MCF 10A (cell line): Measurements from ENCODE around the gene RPL23. TPM values are rescaled to one million over a fixed set of nuclear protein-coding genes. Genes with fewer than 3 reads are reported as not detected.
A peak's percentile ranks its signal among the peaks of the same experiment; 100 is the strongest.

Source experiments
- BruUV-seq: library from RNA; stranded (reverse); fragments of 400-500 nt; replicated peaks from 2 replicates; lab custom pipeline; 2021; lab: Mats Ljungman, UMichigan
- CTCF ChIA-PET: fragments of 300-600 bp; sonication (Branson Sonifier 250); formaldehyde crosslinking; extraction: SDS; loops from one replicate; lab custom pipeline; 2021; ENCODE audit warnings: antibody characterized with exemption, inconsistent platforms; lab: Yijun Ruan, JAX
- POLR2A ChIA-PET: fragments of 300-600, 350-650 bp; sonication (Branson Sonifier 250); formaldehyde crosslinking; extraction: SDS; loops from one replicate; lab custom pipeline; 2020; ENCODE audit warnings: antibody characterized with exemption, inconsistent platforms; lab: Yijun Ruan, JAX
- DNase-seq: peaks from one replicate; pipeline ENCODE4 v3.0.0-alpha.2; 2018; ENCODE audit not compliant: unreplicated experiment
- H3K27ac Mint-ChIP-seq: one replicate; pipeline ENCODE4 v1.8.0; 2022; ENCODE audit warnings: mild to moderate bottlenecking, low read depth, mixed read lengths; ENCODE audit not compliant: unreplicated experiment
- H3K27me3 Mint-ChIP-seq: one replicate; pipeline ENCODE4 v1.8.0; 2022; ENCODE audit warnings: mixed read lengths; ENCODE audit not compliant: insufficient read depth, unreplicated experiment
- H3K36me3 Mint-ChIP-seq: one replicate; pipeline ENCODE4 v1.8.0; 2022; ENCODE audit warnings: mild to moderate bottlenecking, moderate library complexity, mixed read lengths; ENCODE audit not compliant: insufficient read depth, unreplicated experiment
- H3K4me1 Mint-ChIP-seq: one replicate; pipeline ENCODE4 v1.8.0; 2022; ENCODE audit warnings: mixed read lengths; ENCODE audit not compliant: insufficient read depth, unreplicated experiment
- H3K4me3 Mint-ChIP-seq: one replicate; pipeline ENCODE4 v1.8.0; 2022; ENCODE audit warnings: mild to moderate bottlenecking, moderate library complexity, mixed read lengths; ENCODE audit not compliant: unreplicated experiment
- H3K9me3 Mint-ChIP-seq: one replicate; pipeline ENCODE4 v1.8.0; 2022; ENCODE audit warnings: mixed read lengths; ENCODE audit not compliant: unreplicated experiment
- CTCF ChIP-seq: fragments of 200-600 bp; IDR thresholded peaks from one replicate; pipeline ENCODE4 v1.8.0; 2022; ENCODE audit warnings: antibody characterized with exemption, mild to moderate bottlenecking; ENCODE audit not compliant: unreplicated experiment
- intact Hi-C: fragments of 100-400 bp; cut with micrococcal nuclease; formaldehyde crosslinking; loops from 2 replicates; pipeline ENCODE4 v1.14.1; 2022
- total RNA-seq: library from RNA; stranded (reverse); gene quantifications from 2 replicates; pipeline ENCODE4 v1.2.3, GENCODE V29; 2022

Gene RPL23
- total RNA-seq, 1 experiment from 2014 or later: 1,891 TPM

GRCh38 chr17:38844261-38844757, 9.2 kb downstream of the RPL23 start:
- ChIA-PET CTCF (interaction anchor here (0.7 kb wide), 1 partner anchor 93 kb away, joined by 3 read pairs; no protein-coding TSS in a partner anchor), POLR2A (interaction anchor here (0.8 to 11.8 kb wide), 5 partner anchors 9 to 310 kb away, joined by 3 to 246 read pairs (median 12); partner anchors contain the start of genes CWC25, LASP1 and RPL23)
- peak; percentile 78 for DNase-seq
- Mint-ChIP-seq H3K4me1 (peaks cover 5% of the 10 kb centered on the region), H3K36me3 (peaks cover 52% of the 10 kb centered on the region), H3K9me3 (no peaks in the 10 kb centered on the region), H3K27me3 (no peaks in the 10 kb centered on the region), H3K27ac (no peak overlapping the region), H3K4me3 (no peak overlapping the region)
- TF ChIP-seq CTCF: no peak
- intact Hi-C loops: no loop called here
- BruUV-seq: no TSS peak

- BruUV-seq: no TSS peak
- intact Hi-C loops: no loop called here
- no peak for TF ChIP-seq CTCF
These were observed 27.7 kb downstream of the RPL23 start for GRCh38 chr17:38825762-38826247.

GRCh38 chr17:38824899-38825761, 28.4 kb downstream of the RPL23 start, which contains the start of gene CWC25:
TSS of gene CWC25 (minus strand) at chr17:38825321. CDS start at chr17:38825183, 138 bp downstream.
- H3K9me3 Mint-ChIP-seq: no peaks in the 10 kb centered on the region
- no peaks in the 10 kb centered on the region for H3K27me3 Mint-ChIP-seq
- no peaks in the 10 kb centered on the region for H3K4me1 Mint-ChIP-seq
- intact Hi-C loops: no loop called here
- peak within 1 kb of the TSS; percentile 100 for H3K27ac Mint-ChIP-seq
- CTCF ChIA-PET: interaction anchor here (0.5 to 0.7 kb wide), 2 partner anchors 30 to 239 kb away, joined by 3 read pairs; no protein-coding TSS in a partner anchor
- peaks cover 28% of the 10 kb centered on the region for H3K36me3 Mint-ChIP-seq
- TF ChIP-seq CTCF: no peak
- peak; percentile 92 for DNase-seq
- BruUV-seq: TSS peak; percentile 95
- peak within 1 kb of the TSS; percentile 98 for H3K4me3 Mint-ChIP-seq
- POLR2A ChIA-PET: interaction anchor here (0.6 to 5.4 kb wide), 16 partner anchors 12 to 1467 kb away, joined by 3 to 72 read pairs (median 4); partner anchors contain the start of genes LASP1, PIP4K2B, PSMB3 and RPL23

More at GRCh38 chr17:38825762-38826247, 27.7 kb downstream of the RPL23 start:
- Mint-ChIP-seq H3K9me3 (no peaks in the 10 kb centered on the region), H3K4me3 (peak overlapping the region; percentile 98), H3K27me3 (no peaks in the 10 kb centered on the region), H3K4me1 (no peaks in the 10 kb centered on the region), H3K36me3 (peaks cover 21% of the 10 kb centered on the region), H3K27ac (peak overlapping the region; percentile 100)
- POLR2A ChIA-PET: interaction anchor here (0.7 to 5.4 kb wide), 14 partner anchors 11 to 328 kb away, joined by 3 to 72 read pairs (median 5); partner anchors contain the start of genes LASP1, PIP4K2B, PSMB3 and RPL23
- CTCF ChIA-PET: interaction anchor here (0.7 kb wide), 1 partner anchor 29 kb away, joined by 3 read pairs; no protein-coding TSS in a partner anchor
- DNase-seq: no peak
